GM18867 (cell line): ENCODE results near the gene NRXN3.

Source experiments
- ATAC-seq: cut with Tn5 transposase; IDR thresholded peaks from one replicate; pipeline ENCODE4 v1.9.1; 2021; ENCODE audit warnings: mild to moderate bottlenecking, moderate library complexity; ENCODE audit not compliant: unreplicated experiment

NRXN3 gene

DNA sequence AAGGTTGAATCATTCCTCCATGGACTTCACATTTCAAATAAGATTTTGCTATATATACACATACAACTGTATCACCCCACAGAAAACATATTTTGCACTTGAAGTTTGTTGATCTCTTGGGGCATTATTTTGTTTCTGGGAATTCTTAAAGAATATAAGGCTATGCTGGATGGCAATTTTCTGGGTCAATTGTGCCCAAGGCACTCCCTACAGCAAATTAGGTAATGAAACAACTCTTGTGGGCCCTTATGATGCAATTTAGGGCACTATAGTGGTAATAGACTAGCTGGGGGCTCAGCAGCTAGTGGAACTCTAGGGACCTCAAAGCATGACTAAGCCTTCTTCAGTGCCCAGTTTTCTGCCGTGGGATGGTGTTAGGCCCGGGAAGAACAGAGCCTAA is 444.4 kb downstream of the NRXN3 start:
- ATAC-seq = no peak

GRCh38 chr14:78617735-78618134 is 447.6 kb downstream of the NRXN3 start:
- no peak for ATAC-seq

- ATAC-seq = no peak
These were observed 448.2 kb downstream of the NRXN3 start for GRCh38 chr14:78618368-78618767.

- ATAC-seq = no peak
These were observed 456.9 kb downstream of the NRXN3 start for GRCh38 chr14:78627114-78627513.

- no peak for ATAC-seq
These were observed 461.4 kb downstream of the NRXN3 start for GRCh38 chr14:78631551-78631950.

GRCh38 chr14:78633752-78634151 is 463.6 kb downstream of the NRXN3 start:
- ATAC-seq = no peak

DNA sequence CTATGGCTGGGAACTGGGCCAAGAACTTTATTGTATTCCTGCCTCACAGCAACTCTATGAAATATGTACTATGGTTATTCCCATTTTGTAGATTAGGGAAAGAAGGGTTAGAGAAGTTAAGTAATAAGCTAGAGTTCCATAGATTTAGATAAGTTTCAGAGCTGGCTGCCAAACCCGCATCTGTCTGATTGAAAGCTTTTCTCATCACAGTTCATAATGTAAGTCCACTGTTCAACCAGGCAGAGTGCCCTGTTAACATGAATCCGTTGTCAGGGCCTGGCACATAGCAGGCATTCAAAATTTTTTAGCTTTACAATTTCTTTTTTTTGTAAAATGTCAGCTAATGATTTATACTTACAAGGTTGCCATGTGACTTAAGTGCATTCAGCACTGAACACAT is 467.3 kb downstream of the NRXN3 start:
- ATAC-seq = no peak

- ATAC-seq = no peak
These were observed 467.8 kb downstream of the NRXN3 start for GRCh38 chr14:78637908-78638475.

DNA sequence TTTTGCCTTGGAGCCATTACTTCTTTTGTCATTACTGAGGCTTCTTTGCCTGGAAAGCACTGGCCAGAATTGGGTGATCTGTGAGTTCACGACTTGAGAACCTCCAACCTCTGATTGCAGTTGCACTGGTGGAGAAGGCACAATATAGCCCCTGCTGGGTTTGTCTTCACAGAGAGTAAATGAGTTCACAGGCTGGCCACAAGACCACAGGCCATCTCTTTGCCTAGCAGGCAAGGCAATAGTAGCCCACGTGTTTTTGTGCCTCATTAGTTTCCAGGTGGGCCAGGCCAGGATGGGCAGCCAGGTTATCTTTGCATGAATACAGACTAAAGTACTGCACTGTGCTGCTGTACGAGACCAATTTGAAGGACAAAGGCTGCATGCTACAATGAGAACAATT is 468.8 kb downstream of the NRXN3 start:
- no peak for ATAC-seq

DNA sequence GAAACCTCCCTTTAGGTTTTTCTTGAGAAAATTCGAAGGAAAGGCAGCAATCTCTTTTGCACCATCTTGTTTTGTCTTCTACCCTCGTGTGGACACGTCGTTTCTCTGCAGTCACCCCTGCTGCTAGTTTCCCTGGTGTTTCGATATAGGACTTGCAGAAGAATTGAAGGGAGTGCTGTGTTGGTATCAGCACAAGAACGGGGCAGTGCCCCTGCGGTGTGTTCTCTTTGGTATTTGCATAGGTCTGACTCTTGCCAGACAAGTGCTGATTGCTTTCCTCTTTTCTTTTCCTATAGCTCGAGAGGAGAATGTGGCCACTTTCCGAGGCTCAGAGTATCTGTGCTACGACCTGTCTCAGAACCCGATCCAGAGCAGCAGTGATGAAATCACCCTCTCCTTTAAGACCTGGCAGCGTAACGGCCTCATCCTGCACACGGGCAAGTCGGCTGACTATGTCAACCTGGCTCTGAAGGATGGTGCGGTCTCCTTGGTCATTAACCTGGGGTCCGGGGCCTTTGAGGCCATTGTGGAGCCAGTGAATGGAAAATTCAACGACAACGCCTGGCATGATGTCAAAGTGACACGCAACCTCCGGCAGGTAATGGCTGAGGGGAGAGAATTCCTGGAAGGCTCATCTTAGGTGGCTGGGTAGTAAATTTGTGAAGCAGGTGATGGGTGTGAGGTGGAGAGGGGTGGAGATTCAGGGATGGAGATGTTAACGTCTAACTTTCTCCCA is 474.8 kb downstream of the NRXN3 start:
- ATAC-seq = no peak

GRCh38 chr14:78652727-78653126 is 482.6 kb downstream of the NRXN3 start:
- ATAC-seq = no peak

DNA sequence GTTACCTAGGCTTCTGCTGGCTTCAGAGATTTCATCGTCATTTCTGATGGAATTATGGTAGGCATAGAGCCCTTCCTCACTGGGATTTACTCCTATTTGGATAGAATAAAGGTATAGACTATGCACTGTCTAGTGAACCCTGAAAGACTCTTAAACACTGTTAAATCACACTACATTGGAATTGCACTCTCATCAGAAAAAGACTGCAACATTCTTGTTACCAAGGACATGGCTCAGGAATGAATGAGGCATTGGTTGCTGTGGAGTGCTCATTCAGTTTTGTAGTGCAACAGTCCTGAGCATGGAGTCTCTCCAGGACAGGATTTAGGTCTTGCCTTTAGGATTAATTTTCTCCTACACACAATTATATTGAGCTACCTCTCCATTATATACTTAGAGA is 483.0 kb downstream of the NRXN3 start:
- ATAC-seq = no peak

DNA sequence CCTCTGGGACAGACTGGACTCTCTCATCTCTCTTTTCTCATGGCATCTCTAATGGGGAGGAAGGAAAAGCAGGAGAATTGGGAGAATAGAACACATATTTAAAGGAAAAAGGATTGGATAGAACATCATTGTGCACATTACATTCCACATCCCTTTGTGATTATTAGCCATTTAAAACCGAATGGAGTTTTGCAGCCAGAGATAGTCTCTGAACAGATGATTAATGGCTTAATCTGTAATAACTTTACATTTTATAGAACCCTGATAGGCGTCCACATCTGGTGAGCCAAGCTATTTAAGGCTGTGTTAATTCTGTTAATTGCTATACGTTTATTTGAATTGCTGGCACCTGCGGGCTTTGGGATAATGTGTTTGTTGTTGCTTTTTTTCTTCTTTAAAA is 487.3 kb downstream of the NRXN3 start:
- no peak for ATAC-seq

GRCh38 chr14:78664841-78665240 is 494.7 kb downstream of the NRXN3 start:
- no peak for ATAC-seq

DNA sequence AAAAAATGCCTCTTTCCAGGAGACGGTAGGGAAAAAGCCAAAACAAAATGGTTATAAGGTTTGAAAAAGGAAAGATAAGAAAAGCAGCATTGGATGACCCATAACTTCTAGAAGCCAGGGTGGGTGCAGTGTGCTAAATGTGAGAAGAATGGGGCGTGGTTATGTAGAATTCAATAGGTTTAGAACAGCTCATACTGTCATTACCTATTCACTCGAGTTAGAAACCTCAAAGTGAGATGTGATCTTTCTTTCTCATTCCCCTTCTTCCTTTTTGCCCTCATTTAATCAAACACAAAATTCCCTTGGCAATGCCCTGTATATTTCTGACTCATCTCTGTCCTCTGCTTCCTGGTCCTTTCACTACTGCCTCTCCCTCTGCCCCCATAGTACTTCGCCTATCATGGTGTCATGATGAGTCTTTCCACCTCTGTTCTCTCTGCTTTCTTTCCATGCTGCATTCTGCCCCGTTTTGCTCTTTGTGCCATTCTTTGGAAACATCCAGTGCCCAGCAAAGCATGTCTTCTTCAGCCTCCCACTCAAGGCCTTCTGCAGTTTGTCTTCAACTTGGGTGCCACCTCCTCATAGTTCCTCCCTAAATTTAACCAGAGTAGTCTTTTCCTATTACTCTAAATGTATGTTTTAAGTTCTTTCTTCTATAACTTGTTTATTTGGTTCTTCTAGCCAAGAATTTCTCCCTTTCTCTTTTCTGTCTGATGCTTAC is 496.3 kb downstream of the NRXN3 start:
- no peak for ATAC-seq

GRCh38 chr14:78667141-78667540 is 497.0 kb downstream of the NRXN3 start:
- ATAC-seq = no peak

DNA sequence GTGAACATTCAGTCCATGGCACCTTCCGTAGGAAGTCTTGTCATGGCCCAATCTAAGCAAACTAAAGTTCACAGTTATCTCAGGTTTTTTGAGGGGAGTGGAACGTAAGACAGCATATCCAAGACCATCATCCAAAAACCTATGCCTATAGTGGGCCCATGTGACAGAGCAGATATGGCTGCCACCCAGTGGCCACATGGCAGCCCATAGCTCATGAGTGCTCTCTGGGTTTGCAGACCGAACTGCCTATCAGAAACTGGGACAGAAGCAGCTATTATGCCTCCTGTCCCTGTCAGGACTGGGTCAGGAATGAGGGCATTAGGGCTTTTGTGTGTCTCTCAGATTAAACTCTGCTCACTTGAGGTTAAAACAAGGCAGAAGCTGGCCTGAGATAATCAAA is 503.7 kb downstream of the NRXN3 start:
- ATAC-seq = no peak

GRCh38 chr14:78674820-78675219 is 504.6 kb downstream of the NRXN3 start:
- no peak for ATAC-seq

GRCh38 chr14:78683206-78683605 is 513.0 kb downstream of the NRXN3 start:
- no peak for ATAC-seq

DNA sequence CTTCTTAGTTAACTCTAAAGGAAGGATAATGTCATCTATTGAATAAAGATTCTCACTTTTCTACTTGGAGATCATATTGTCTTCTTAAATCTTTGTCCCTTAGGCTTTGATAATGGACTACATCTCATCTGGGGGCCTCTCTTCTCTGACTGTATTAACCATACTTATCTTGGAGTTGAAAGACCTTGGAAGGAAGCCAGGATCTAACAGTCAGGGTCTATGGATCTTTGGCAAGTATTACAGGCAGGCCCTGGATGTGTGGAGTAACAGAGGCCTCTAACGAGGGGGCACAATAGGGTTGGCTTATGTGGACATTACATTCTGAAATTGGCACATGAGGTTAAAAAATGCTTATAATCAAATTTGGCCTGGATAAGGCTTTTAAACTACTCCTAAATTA is 513.8 kb downstream of the NRXN3 start:
- no peak for ATAC-seq

- no peak for ATAC-seq
These were observed 518.3 kb downstream of the NRXN3 start for GRCh38 chr14:78688503-78688902.

DNA sequence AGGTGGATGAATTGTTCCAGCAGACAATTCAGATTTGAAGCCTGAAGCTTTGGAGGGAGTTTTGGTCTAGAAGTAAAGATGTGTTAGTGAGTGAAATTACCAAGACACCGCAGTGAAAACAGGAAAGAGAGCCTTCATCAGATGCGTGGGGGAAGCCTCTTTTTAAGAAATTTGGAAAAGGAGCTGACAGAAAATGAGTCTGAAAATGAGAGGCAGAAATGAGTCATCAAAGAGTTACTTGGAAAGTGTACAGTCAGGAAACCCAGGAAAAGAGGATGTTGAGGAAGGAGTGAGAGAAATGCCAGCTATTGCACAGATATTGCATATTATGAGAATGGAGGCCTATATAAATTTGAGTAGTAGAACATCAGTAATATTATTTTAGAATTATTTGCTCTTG is 520.7 kb downstream of the NRXN3 start:
- no peak for ATAC-seq
